Measurements from ENCODE around the gene SYNRG.

SYNRG gene

GRCh38 chr17:37492167-37492566 is 117.1 kb downstream of the SYNRG start:
- Mint-ChIP-seq H3K27me3 (ENCODE audit: low read depth) (peaks cover 3% of the 10 kb centered on the region), H3K9me3 (no peaks in the 10 kb centered on the region), H3K27ac (no peak overlapping the region), H3K4me1 (ENCODE audit: low read depth) (peaks cover 33% of the 10 kb centered on the region), H3K4me3 (no peak overlapping the region), H3K36me3 (ENCODE audit: low read depth) (peaks cover 2% of the 10 kb centered on the region)
- no peak for DNase-seq (ENCODE audit: low spot score)

GRCh38 chr17:37490638-37491614 is 118.3 kb downstream of the SYNRG start:
- peak overlapping the region; percentile 89 for H3K4me3 Mint-ChIP-seq
- H3K9me3 Mint-ChIP-seq: no peaks in the 10 kb centered on the region
- H3K4me1 Mint-ChIP-seq (ENCODE audit: low read depth): peaks cover 33% of the 10 kb centered on the region
- DNase-seq (ENCODE audit: low spot score): peak; percentile 28
- H3K27me3 Mint-ChIP-seq (ENCODE audit: low read depth): peaks cover 3% of the 10 kb centered on the region
- peak overlapping the region; percentile 88 for H3K27ac Mint-ChIP-seq
- H3K36me3 Mint-ChIP-seq (ENCODE audit: low read depth): peaks cover 2% of the 10 kb centered on the region

GRCh38 chr17:37490022-37490587 is 119.1 kb downstream of the SYNRG start:
- H3K4me3 Mint-ChIP-seq: peak overlapping the region; percentile 89
- H3K27me3 Mint-ChIP-seq (ENCODE audit: low read depth): peaks cover 3% of the 10 kb centered on the region
- peaks cover 2% of the 10 kb centered on the region for H3K36me3 Mint-ChIP-seq (ENCODE audit: low read depth)
- H3K9me3 Mint-ChIP-seq: no peaks in the 10 kb centered on the region
- peak overlapping the region; percentile 88 for H3K27ac Mint-ChIP-seq
- DNase-seq (ENCODE audit: low spot score): peak; percentile 71
- peaks cover 33% of the 10 kb centered on the region for H3K4me1 Mint-ChIP-seq (ENCODE audit: low read depth)

GRCh38 chr17:37489197-37490001 is 119.8 kb downstream of the SYNRG start, which contains the start of gene DUSP14:
Gene DUSP14 (plus strand): TSS chr17:37489891. CDS start chr17:37512273, 22,382 bp downstream.
- H3K27me3 Mint-ChIP-seq (ENCODE audit: low read depth): peaks cover 3% of the 10 kb centered on the region
- H3K9me3 Mint-ChIP-seq: no peaks in the 10 kb centered on the region
- DNase-seq (ENCODE audit: low spot score): peak; percentile 81
- H3K27ac Mint-ChIP-seq: peak within 1 kb of the TSS; percentile 94
- peak within 1 kb of the TSS; percentile 91 for H3K4me3 Mint-ChIP-seq
- peaks cover 2% of the 10 kb centered on the region for H3K36me3 Mint-ChIP-seq (ENCODE audit: low read depth)
- peaks cover 33% of the 10 kb centered on the region for H3K4me1 Mint-ChIP-seq (ENCODE audit: low read depth)

GRCh38 chr17:37488607-37489196 is 120.5 kb downstream of the SYNRG start:
- peaks cover 35% of the 10 kb centered on the region for H3K4me1 Mint-ChIP-seq (ENCODE audit: low read depth)
- H3K4me3 Mint-ChIP-seq: peak overlapping the region; percentile 91
- H3K36me3 Mint-ChIP-seq (ENCODE audit: low read depth): peaks cover 2% of the 10 kb centered on the region
- peak overlapping the region; percentile 94 for H3K27ac Mint-ChIP-seq
- peaks cover 3% of the 10 kb centered on the region for H3K27me3 Mint-ChIP-seq (ENCODE audit: low read depth)
- DNase-seq (ENCODE audit: low spot score): peak; percentile 69
- H3K9me3 Mint-ChIP-seq: no peaks in the 10 kb centered on the region

GRCh38 chr17:37488009-37488604 is 121.1 kb downstream of the SYNRG start:
- Mint-ChIP-seq H3K4me3 (peak overlapping the region; percentile 91), H3K36me3 (ENCODE audit: low read depth) (peaks cover 2% of the 10 kb centered on the region), H3K9me3 (no peaks in the 10 kb centered on the region), H3K27ac (peak overlapping the region; percentile 94), H3K27me3 (ENCODE audit: low read depth) (peaks cover 3% of the 10 kb centered on the region), H3K4me1 (ENCODE audit: low read depth) (peaks cover 41% of the 10 kb centered on the region)
- DNase-seq (ENCODE audit: low spot score): peak; percentile 22

GRCh38 chr17:37485938-37486570 is 123.2 kb downstream of the SYNRG start:
- H3K9me3 Mint-ChIP-seq: no peaks in the 10 kb centered on the region

GRCh38 chr17:37483311-37484039 is 125.7 kb downstream of the SYNRG start:
- DNase-seq (ENCODE audit: low spot score): no peak
- H3K27me3 Mint-ChIP-seq (ENCODE audit: low read depth): no peaks in the 10 kb centered on the region
- H3K4me1 Mint-ChIP-seq (ENCODE audit: low read depth): peaks cover 19% of the 10 kb centered on the region
- H3K36me3 Mint-ChIP-seq (ENCODE audit: low read depth): peaks cover 18% of the 10 kb centered on the region
- no peaks in the 10 kb centered on the region for H3K9me3 Mint-ChIP-seq
- H3K27ac Mint-ChIP-seq: no peak overlapping the region
- H3K4me3 Mint-ChIP-seq: no peak overlapping the region

More at GRCh38 chr17:37485938-37486570, 123.2 kb downstream of the SYNRG start:
- H3K36me3 Mint-ChIP-seq (ENCODE audit: low read depth): peaks cover under 1% of the 10 kb centered on the region
- peaks cover 35% of the 10 kb centered on the region for H3K4me1 Mint-ChIP-seq (ENCODE audit: low read depth)
- no peak for DNase-seq (ENCODE audit: low spot score)
- H3K27me3 Mint-ChIP-seq (ENCODE audit: low read depth): peaks cover 3% of the 10 kb centered on the region
- H3K27ac Mint-ChIP-seq: no peak overlapping the region
- H3K4me3 Mint-ChIP-seq: no peak overlapping the region

GRCh38 chr17:37481001-37481665 is 128.1 kb downstream of the SYNRG start:
- no peak overlapping the region for H3K4me3 Mint-ChIP-seq
- peaks cover 28% of the 10 kb centered on the region for H3K36me3 Mint-ChIP-seq (ENCODE audit: low read depth)
- no peaks in the 10 kb centered on the region for H3K9me3 Mint-ChIP-seq
- no peak for DNase-seq (ENCODE audit: low spot score)
- peaks cover 12% of the 10 kb centered on the region for H3K4me1 Mint-ChIP-seq (ENCODE audit: low read depth)
- no peak overlapping the region for H3K27ac Mint-ChIP-seq
- H3K27me3 Mint-ChIP-seq (ENCODE audit: low read depth): no peaks in the 10 kb centered on the region

- no peak for DNase-seq (ENCODE audit: low spot score)
- Mint-ChIP-seq H3K4me1 (ENCODE audit: low read depth) (peaks cover 12% of the 10 kb centered on the region), H3K27me3 (ENCODE audit: low read depth) (no peaks in the 10 kb centered on the region), H3K27ac (peak overlapping the region; percentile 55), H3K9me3 (no peaks in the 10 kb centered on the region), H3K36me3 (ENCODE audit: low read depth) (peaks cover 34% of the 10 kb centered on the region), H3K4me3 (no peak overlapping the region)
Observed at GRCh38 chr17:37480427-37480826, 128.8 kb downstream of the SYNRG start.

GRCh38 chr17:37479025-37479424 is 130.2 kb downstream of the SYNRG start:
- DNase-seq (ENCODE audit: low spot score): no peak
- H3K36me3 Mint-ChIP-seq (ENCODE audit: low read depth): peaks cover 37% of the 10 kb centered on the region
- H3K9me3 Mint-ChIP-seq: no peaks in the 10 kb centered on the region
- H3K27me3 Mint-ChIP-seq (ENCODE audit: low read depth): no peaks in the 10 kb centered on the region
- no peak overlapping the region for H3K4me3 Mint-ChIP-seq
- no peak overlapping the region for H3K27ac Mint-ChIP-seq
- H3K4me1 Mint-ChIP-seq (ENCODE audit: low read depth): peaks cover 12% of the 10 kb centered on the region

GRCh38 chr17:37478187-37478586 is 131.0 kb downstream of the SYNRG start:
- Mint-ChIP-seq H3K4me1 (ENCODE audit: low read depth) (peaks cover 5% of the 10 kb centered on the region), H3K27ac (no peak overlapping the region), H3K9me3 (no peaks in the 10 kb centered on the region), H3K4me3 (no peak overlapping the region), H3K27me3 (ENCODE audit: low read depth) (no peaks in the 10 kb centered on the region), H3K36me3 (ENCODE audit: low read depth) (peaks cover 45% of the 10 kb centered on the region)
- no peak for DNase-seq (ENCODE audit: low spot score)

Data from T-helper 2 cell treated with Interferon-gamma antibody and Interleukin-4, amounts not matched to agents 5 μg/mL and 100 μg/mL, for 36 hours (primary cell).